ENCODE results near the gene TAS1R2. TPM values are rescaled to one million over a fixed set of nuclear protein-coding genes. Genes with fewer than 3 reads are reported as not detected.
A peak's percentile ranks its signal among the peaks of the same experiment; 100 is the strongest.
"Not testable (repeated sequence)": the region's sequence is repeated elsewhere in the genome, so short reads cannot be mapped to it uniquely, and the experiment has no call there.

Gene TAS1R2
- total RNA-seq, 1 experiment from 2014 or later: not detected

DNA sequence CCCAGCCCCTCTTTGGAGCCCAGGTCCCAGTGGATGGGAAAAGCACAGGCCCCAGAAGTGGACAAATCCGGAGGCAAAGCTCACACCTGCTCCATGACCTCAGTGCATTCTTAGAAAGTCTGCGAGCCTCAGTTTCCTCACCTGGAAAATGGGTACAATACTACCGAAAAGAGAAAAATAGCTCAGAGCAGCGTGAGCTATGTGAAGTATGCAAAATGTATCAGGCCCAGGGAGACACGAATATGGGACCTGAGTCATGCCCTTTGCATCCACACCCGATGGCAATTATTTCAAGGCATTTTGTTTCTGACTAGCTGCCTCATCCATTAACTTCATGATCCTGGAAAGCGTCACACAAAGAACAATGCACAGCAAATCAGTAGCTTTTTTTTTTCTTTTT, 33.7 kb upstream of the TAS1R2 start:
- H3K27ac Mint-ChIP-seq: no peak overlapping the region
- H3K56ac ChIP-seq (ENCODE audit: insufficient read length, low read depth, low read length): no peak overlapping the region
- no peaks in the 10 kb centered on the region for H3K27me3 ChIP-seq (ENCODE audit: insufficient read depth, low read length)

DNA sequence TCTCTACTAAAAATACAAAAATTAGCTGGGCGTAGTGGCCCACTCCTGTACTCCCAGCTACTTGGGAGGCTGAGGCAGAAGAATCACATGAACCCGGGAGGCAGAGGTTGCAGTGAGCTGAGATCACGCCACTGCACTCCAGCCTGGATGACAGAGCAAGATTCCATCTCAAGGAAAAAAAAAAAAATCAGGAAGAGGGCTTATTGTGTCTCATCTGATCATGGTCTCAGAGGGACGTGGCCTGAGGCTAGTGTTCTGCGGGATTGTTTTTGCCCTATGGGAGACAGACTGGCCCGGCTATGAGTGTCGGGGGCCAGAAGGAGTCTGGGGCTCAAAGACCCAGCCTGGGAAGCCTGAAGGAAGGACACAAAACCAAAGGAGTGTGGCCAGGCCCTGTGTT, 32.4 kb upstream of the TAS1R2 start:
- H3K23ac ChIP-seq (ENCODE audit: insufficient read length, low read depth, low read length); H2BK12ac ChIP-seq (ENCODE audit: insufficient read length, low read depth, low read length); H3K9ac ChIP-seq (ENCODE audit: extremely low read depth, insufficient read length, low read length); H3K4me1 Mint-ChIP-seq; H3K14ac ChIP-seq (ENCODE audit: insufficient read depth, low read length); H3T11ph ChIP-seq (ENCODE audit: low read length); H3K18ac ChIP-seq (ENCODE audit: insufficient read length, low read depth, low read length); H3K56ac ChIP-seq (ENCODE audit: insufficient read length, low read depth, low read length); H3K79me2 ChIP-seq (ENCODE audit: insufficient read depth, low read length); H3K4me2 ChIP-seq (ENCODE audit: insufficient read depth, insufficient read length, low read length); H2AK5ac ChIP-seq (ENCODE audit: insufficient read length, low read length); H3K9me3 ChIP-seq (ENCODE audit: control insufficient read depth, low read depth, low read length); H4K91ac ChIP-seq (ENCODE audit: insufficient read length, low read depth, low read length); H4K20me1 ChIP-seq (ENCODE audit: control insufficient read depth, insufficient read depth, insufficient read length); H3K4me3 Mint-ChIP-seq; DNase-seq; H3K4me1 ChIP-seq (ENCODE audit: insufficient read depth, low read length); H3K23me2 ChIP-seq (ENCODE audit: insufficient read length, low read depth, low read length, poor library complexity, severe bottlenecking); H3K4ac ChIP-seq (ENCODE audit: low read depth, low read length); H3K27me3 Mint-ChIP-seq (ENCODE audit: low read depth); H2BK20ac ChIP-seq (ENCODE audit: low read depth, low read length, poor library complexity, severe bottlenecking); H2BK15ac ChIP-seq (ENCODE audit: low read depth, low read length); H2BK120ac ChIP-seq (ENCODE audit: low read depth, low read length, poor library complexity, severe bottlenecking); H3K9me3 Mint-ChIP-seq; H3K36me3 Mint-ChIP-seq (ENCODE audit: insufficient read depth in 1 of 3, low read depth in 3 of 3); H2BK5ac ChIP-seq (ENCODE audit: insufficient read length, low read length); H4K5ac ChIP-seq (ENCODE audit: insufficient read length, low read depth, low read length); H4K8ac ChIP-seq (replicated peaks; ENCODE audit: insufficient read length, low read depth, low read length); H3K79me1 ChIP-seq (ENCODE audit: insufficient read depth, low read depth, low read length, poor library complexity, severe bottlenecking); H3K27me3 ChIP-seq (ENCODE audit: insufficient read depth, low read length); H2AFZ ChIP-seq (ENCODE audit: low read length); H3K27ac ChIP-seq (ENCODE audit: insufficient read length, low read depth, low read length): not testable (repeated sequence)
- peak overlapping the region in 2 of 3 experiments; percentile 85 to 87; a peak in 4 of 7 replicates for H3K27ac Mint-ChIP-seq
- WGBS (ENCODE audit: extremely low coverage, insufficient read length, low lambda C conversion rate): no CpG with 5 or more reads among the region's 7 CpGs

More for the DNA sequence above, 33.7 kb upstream of the TAS1R2 start:
- WGBS (ENCODE audit: extremely low coverage, insufficient read length, low lambda C conversion rate): no CpG with 5 or more reads among the region's 7 CpGs
- Histone ChIP-seq H2BK15ac (ENCODE audit: low read depth, low read length) (no peak overlapping the region), H3K23ac (ENCODE audit: insufficient read length, low read depth, low read length) (no peak overlapping the region), H2BK120ac (ENCODE audit: low read depth, low read length, poor library complexity, severe bottlenecking) (no peak overlapping the region), H4K20me1 (ENCODE audit: control insufficient read depth, insufficient read depth, insufficient read length) (no peaks in the 10 kb centered on the region), H3K9ac (ENCODE audit: extremely low read depth, insufficient read length, low read length) (no peak overlapping the region), H2BK20ac (ENCODE audit: low read depth, low read length, poor library complexity, severe bottlenecking) (no peak overlapping the region), H3K9me3 (ENCODE audit: control insufficient read depth, low read depth, low read length) (no peaks in the 10 kb centered on the region), H2BK12ac (ENCODE audit: insufficient read length, low read depth, low read length) (no peak overlapping the region), H3K23me2 (ENCODE audit: insufficient read length, low read depth, low read length, poor library complexity, severe bottlenecking) (no peaks in the 10 kb centered on the region), H3T11ph (ENCODE audit: low read length) (no peak overlapping the region), H4K8ac (replicated peaks; ENCODE audit: insufficient read length, low read depth, low read length) (no peak overlapping the region), H3K4me2 (ENCODE audit: insufficient read depth, insufficient read length, low read length) (no peak overlapping the region), H3K79me2 (ENCODE audit: insufficient read depth, low read length) (no peaks in the 10 kb centered on the region), H3K14ac (ENCODE audit: insufficient read depth, low read length) (no peak overlapping the region), H2BK5ac (ENCODE audit: insufficient read length, low read length) (no peak overlapping the region), H2AK5ac (ENCODE audit: insufficient read length, low read length) (no peak overlapping the region), H4K91ac (ENCODE audit: insufficient read length, low read depth, low read length) (no peak overlapping the region), H4K5ac (ENCODE audit: insufficient read length, low read depth, low read length) (no peak overlapping the region), H3K27ac (ENCODE audit: insufficient read length, low read depth, low read length) (no peak overlapping the region), H3K18ac (ENCODE audit: insufficient read length, low read depth, low read length) (no peak overlapping the region), H3K4ac (ENCODE audit: low read depth, low read length) (no peak overlapping the region), H3K79me1 (ENCODE audit: insufficient read depth, low read depth, low read length, poor library complexity, severe bottlenecking) (no peaks in the 10 kb centered on the region), H2AFZ (ENCODE audit: low read length) (no peak overlapping the region), H3K4me1 (ENCODE audit: insufficient read depth, low read length) (no peaks in the 10 kb centered on the region)
- Mint-ChIP-seq H3K9me3 (no peaks in the 10 kb centered on the region), H3K4me1 (peaks cover 0 to 3% of the 10 kb centered on the region in 2 experiments; a peak in 1 of 4 replicates), H3K36me3 (ENCODE audit: insufficient read depth in 1 of 3, low read depth in 3 of 3) (peaks cover 0 to 6% (median under 1%) of the 10 kb centered on the region in 3 experiments; a peak in 4 of 7 replicates), H3K4me3 (no peak overlapping the region), H3K27me3 (ENCODE audit: low read depth) (no peaks in the 10 kb centered on the region; the same call in 1 of the 2 replicates)
- DNase-seq: no peak
- TF ChIP-seq, protein P1, sequence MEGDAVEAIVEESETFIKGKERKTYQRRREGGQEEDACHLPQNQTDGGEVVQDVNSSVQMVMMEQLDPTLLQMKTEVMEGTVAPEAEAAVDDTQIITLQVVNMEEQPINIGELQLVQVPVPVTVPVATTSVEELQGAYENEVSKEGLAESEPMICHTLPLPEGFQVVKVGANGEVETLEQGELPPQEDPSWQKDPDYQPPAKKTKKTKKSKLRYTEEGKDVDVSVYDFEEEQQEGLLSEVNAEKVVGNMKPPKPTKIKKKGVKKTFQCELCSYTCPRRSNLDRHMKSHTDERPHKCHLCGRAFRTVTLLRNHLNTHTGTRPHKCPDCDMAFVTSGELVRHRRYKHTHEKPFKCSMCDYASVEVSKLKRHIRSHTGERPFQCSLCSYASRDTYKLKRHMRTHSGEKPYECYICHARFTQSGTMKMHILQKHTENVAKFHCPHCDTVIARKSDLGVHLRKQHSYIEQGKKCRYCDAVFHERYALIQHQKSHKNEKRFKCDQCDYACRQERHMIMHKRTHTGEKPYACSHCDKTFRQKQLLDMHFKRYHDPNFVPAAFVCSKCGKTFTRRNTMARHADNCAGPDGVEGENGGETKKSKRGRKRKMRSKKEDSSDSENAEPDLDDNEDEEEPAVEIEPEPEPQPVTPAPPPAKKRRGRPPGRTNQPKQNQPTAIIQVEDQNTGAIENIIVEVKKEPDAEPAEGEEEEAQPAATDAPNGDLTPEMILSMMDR (conservative IDR thresholded peaks at IDR 0.05): no peak

Data from H9 (cell line).